ENCODE data around the gene UTP4.

The UTP4 gene

DNA sequence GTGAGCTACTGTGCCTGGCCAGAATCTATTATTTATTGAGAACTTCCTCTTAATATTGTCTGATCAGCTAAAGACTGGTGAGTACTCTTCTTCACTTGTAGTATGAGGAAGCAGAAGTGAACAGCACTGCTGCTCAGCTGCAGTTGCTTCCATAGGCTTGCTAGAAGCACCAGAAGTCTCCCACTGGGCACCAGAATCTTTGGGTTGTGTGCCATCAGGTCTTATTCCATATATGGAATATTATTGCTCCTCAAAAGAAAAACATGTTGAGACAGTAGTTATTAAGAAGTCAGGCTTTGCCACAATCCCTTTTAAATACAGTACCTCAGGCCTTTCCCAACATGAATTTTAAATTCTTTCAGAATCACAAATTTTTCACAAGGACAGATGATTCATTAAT is 71.7 kb downstream of the UTP4 start:
- Histone ChIP-seq H3K27ac (no peak overlapping the region), H3K36me3 (replicated peaks) (no peaks in the 10 kb centered on the region), H3K4me3 (ENCODE audit: low read depth, low read length) (no peak overlapping the region), H3K27me3 (replicated peaks) (no peaks in the 10 kb centered on the region)
- TF ChIP-seq, protein P1, sequence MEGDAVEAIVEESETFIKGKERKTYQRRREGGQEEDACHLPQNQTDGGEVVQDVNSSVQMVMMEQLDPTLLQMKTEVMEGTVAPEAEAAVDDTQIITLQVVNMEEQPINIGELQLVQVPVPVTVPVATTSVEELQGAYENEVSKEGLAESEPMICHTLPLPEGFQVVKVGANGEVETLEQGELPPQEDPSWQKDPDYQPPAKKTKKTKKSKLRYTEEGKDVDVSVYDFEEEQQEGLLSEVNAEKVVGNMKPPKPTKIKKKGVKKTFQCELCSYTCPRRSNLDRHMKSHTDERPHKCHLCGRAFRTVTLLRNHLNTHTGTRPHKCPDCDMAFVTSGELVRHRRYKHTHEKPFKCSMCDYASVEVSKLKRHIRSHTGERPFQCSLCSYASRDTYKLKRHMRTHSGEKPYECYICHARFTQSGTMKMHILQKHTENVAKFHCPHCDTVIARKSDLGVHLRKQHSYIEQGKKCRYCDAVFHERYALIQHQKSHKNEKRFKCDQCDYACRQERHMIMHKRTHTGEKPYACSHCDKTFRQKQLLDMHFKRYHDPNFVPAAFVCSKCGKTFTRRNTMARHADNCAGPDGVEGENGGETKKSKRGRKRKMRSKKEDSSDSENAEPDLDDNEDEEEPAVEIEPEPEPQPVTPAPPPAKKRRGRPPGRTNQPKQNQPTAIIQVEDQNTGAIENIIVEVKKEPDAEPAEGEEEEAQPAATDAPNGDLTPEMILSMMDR (IDR thresholded peaks at IDR 0.05; ENCODE audit: low read depth, low read length, missing control alignments): no peak
- in situ Hi-C loops (cut with HindIII; ENCODE audit: low pct_ligation_motif_present, low sequenced_read_pairs): no loop called here
- no peak for DNase-seq

- in situ Hi-C loops (cut with HindIII; ENCODE audit: low pct_ligation_motif_present, low sequenced_read_pairs): no loop called here
- Histone ChIP-seq H3K36me3 (replicated peaks) (peaks cover 2% of the 10 kb centered on the region), H3K27me3 (replicated peaks) (no peaks in the 10 kb centered on the region), H3K27ac (no peak overlapping the region), H3K4me3 (ENCODE audit: low read depth, low read length) (no peak overlapping the region)
- DNase-seq: no peak
- TF ChIP-seq, protein P1 (IDR thresholded peaks at IDR 0.05; ENCODE audit: low read depth, low read length, missing control alignments): no peak
Observed at GRCh38 chr16:69209735-69210134, 77.3 kb downstream of the UTP4 start.

- H3K36me3 ChIP-seq (replicated peaks): no peaks in the 10 kb centered on the region
- no peaks in the 10 kb centered on the region for H3K27me3 ChIP-seq (replicated peaks)
- DNase-seq: peak; percentile 70
- H3K27ac ChIP-seq: peak overlapping the region; percentile 21
- in situ Hi-C loops (cut with HindIII; ENCODE audit: low pct_ligation_motif_present, low sequenced_read_pairs): no loop called here
- TF ChIP-seq, protein P1 (IDR thresholded peaks at IDR 0.05; ENCODE audit: low read depth, low read length, missing control alignments): no peak
- H3K4me3 ChIP-seq (ENCODE audit: low read depth, low read length): no peak overlapping the region
Observed at GRCh38 chr16:69217433-69217832, 85.0 kb downstream of the UTP4 start.

Data from brain microvascular endothelial cell (primary cell).